Adrenal gland (tissue), 12 donors: ENCODE results near the gene RAB26. TPM values are rescaled to one million over a fixed set of nuclear protein-coding genes. Genes with fewer than 3 reads are reported as not detected.

Experiments used
- DNase-seq, 7 donors: peaks; one replicate each; pipeline ENCODE4 v3.0.0-alpha.2; 2019 to 2020
- H3K27ac ChIP-seq, 5 donors: fragments of 200-600 bp; sonication (generic) in 4 of 5; 1 replicate in 3 of 5; 2 replicates in 2 of 5; pipeline versions ENCODE4 v1.5.1 to v1.8.0; 2016 to 2020; ENCODE audit warnings: mild to moderate bottlenecking in 1 of 5
- H3K27me3 ChIP-seq: fragments of 200-600 bp; 2 replicates; pipeline ENCODE4 v1.8.0; 2021
- H3K36me3 ChIP-seq, 2 donors: fragments of 200-600 bp; replicated peaks in 1 of 2; 1 replicate in 1 of 2; 2 replicates in 1 of 2; pipeline versions ENCODE4 v1.5.1 to v1.8.0; 2018 to 2022
- H3K4me1 ChIP-seq, 2 donors: fragments of 200-600 bp; replicated peaks in 1 of 2; 1 replicate in 1 of 2; 2 replicates in 1 of 2; pipeline versions ENCODE4 v1.5.1 to v1.8.0; 2018 to 2021
- H3K4me3 ChIP-seq, 4 donors: fragments of 200-600 bp; sonication (generic) in 3 of 4; one replicate each; pipeline ENCODE4 v1.5.1; 2016 to 2018
- H3K9me3 ChIP-seq, 3 donors: fragments of 200-600 bp; sonication (generic) in 1 of 3; replicated peaks in 1 of 3; 1 replicate in 2 of 3; 2 replicates in 1 of 3; pipeline versions ENCODE4 v1.5.1 to v1.8.0; 2016 to 2021
- POLR2A ChIP-seq, 2 donors: fragments of 450-650 bp; IDR thresholded peaks; one replicate each; pipeline ENCODE4 v1.6.1; 2017; ENCODE audit warnings: antibody characterized with exemption in 2 of 2, mild to moderate bottlenecking in 2 of 2, moderate library complexity in 1 of 2
- WGBS, 4 donors: extraction: QIAGEN DNeasy Blood & Tissue Kit in 2 of 4; methylation state at CpG; one replicate each; pipeline versions ENCODE4 v1.1.5 to v1.1.7; 2013 to 2017; 5-methylcytosine and 5-hydroxymethylcytosine counted together
- intact Hi-C, 2 donors: fragments of 100-400 bp; cut with DNase I; formaldehyde crosslinking; loops; one replicate each; pipeline versions ENCODE4 v1.14.1 to v1.15.0; 2022 to 2023
- polyA plus RNA-seq, 3 donors: library from polyadenylated mRNA; stranded (reverse); fragments of 200-250 nt in 2 of 3; fragments of 350-450 nt in 1 of 3; fragmentation: Illumina TruSeq in 1 of 3; extraction: RNeasy Lipid Tissue Mini Kit (QIAGEN cat#74804) in 1 of 3; gene quantifications; one replicate each; pipeline ENCODE4 v1.2.3, GENCODE V29; 2013 to 2014
- total RNA-seq, 9 donors: library from RNA; depleted of rRNA in 4 of 9; stranded (reverse); fragments of >200 nt in 4 of 9; fragments of 120-200 nt in 1 of 9; fragmentation: NEBNext Ultra II Directional in 1 of 9; extraction: Animal tissue kit (Norgen Biotek cat#: 25700) in 1 of 9; gene quantifications; one replicate each; pipeline versions ENCODE4 v1.1.0 to v1.2.4, GENCODE V29; 2013 to 2023
- TF ChIP-seq, protein P1 (sequence below), 6 experiments: fragments of 450-650 bp in 4 of 6; fragments of 200-600 bp in 2 of 6; sonication (generic) in 1 of 6; IDR thresholded peaks; 1 replicate in 5 of 6; 2 replicates in 1 of 6; pipeline versions ENCODE4 v1.5.1 to v1.8.0; 2016 to 2021; ENCODE audit warnings: antibody characterized with exemption in 6 of 6, mild to moderate bottlenecking in 2 of 6, moderate library complexity in 1 of 6
- donor health status: healthy with polysubstance abuse.
- donor health status: Bipolar disorder and iron deficiency.
- donor health status: DM: yes; HTN: yes; CAD: no.
- donor health status: DM: no; HTN: no; CAD: no.
- donor health status: DM: no; HTN: no; CAD: no.
- donor health status: DM: yes; HTN: yes; CAD: no.

RAB26 gene
- total and polyA plus RNA-seq, 12 donors = 0.46 to 23.1 (median 1.8) TPM; not detected in 2

DNA sequence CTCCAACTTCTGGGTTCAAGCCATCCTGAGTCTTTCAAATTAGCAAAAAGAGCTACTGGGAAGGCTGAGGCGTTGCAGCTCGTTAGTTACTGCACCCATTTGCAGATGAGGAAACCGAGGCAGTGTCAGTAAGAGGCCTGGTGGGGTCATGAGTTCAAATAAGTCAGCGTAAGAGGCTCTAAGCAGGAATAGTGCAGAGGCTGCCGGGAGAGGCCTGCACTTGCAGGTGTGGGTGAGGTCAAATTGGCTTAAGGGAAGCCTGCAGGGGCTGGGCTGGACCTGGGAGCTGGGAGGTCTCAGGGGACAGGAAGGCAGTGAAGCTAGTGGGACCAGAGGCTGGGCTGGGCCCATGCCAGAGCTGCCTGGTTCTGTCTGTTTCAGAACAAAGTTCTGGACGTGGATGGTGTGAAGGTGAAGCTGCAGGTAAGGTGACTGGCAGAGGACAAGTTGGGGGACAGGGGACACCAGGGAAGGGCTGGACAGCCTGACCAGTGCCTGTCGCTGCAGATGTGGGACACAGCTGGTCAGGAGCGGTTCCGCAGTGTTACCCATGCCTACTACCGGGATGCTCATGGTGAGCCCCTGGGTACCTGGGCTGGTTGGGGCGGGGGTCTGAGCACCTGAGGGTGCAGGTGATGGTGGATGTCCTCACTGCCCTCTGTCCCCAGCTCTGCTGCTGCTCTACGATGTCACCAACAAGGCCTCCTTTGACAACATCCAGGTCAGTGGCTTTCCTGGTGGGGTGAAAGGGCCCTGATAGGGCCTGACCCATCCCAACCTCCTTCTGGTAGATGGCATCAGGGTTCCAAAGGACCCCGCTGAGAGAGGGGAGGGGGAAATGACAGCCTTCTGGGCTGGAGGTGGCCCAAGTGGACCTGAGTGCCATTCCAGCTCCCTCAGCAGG is 3.0 kb downstream of the RAB26 start:
- TF ChIP-seq POLR2A (IDR thresholded peaks at IDR 0.05) = no peak
- TF ChIP-seq, protein P1, sequence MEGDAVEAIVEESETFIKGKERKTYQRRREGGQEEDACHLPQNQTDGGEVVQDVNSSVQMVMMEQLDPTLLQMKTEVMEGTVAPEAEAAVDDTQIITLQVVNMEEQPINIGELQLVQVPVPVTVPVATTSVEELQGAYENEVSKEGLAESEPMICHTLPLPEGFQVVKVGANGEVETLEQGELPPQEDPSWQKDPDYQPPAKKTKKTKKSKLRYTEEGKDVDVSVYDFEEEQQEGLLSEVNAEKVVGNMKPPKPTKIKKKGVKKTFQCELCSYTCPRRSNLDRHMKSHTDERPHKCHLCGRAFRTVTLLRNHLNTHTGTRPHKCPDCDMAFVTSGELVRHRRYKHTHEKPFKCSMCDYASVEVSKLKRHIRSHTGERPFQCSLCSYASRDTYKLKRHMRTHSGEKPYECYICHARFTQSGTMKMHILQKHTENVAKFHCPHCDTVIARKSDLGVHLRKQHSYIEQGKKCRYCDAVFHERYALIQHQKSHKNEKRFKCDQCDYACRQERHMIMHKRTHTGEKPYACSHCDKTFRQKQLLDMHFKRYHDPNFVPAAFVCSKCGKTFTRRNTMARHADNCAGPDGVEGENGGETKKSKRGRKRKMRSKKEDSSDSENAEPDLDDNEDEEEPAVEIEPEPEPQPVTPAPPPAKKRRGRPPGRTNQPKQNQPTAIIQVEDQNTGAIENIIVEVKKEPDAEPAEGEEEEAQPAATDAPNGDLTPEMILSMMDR (IDR thresholded peaks at IDR 0.05) = no peak
- intact Hi-C loops = loop anchor here in 1 of 2 donors (5.0 kb wide), 1 partner anchor 144 kb away; the partner anchor contains the start of gene ZNF598
- Histone ChIP-seq H3K36me3 (no peaks in the 10 kb centered on the region), H3K27ac (no peak overlapping the region), H3K4me1 (peaks cover 29 to 53% of the 10 kb centered on the region in 2 donors), H3K4me3 (no peak overlapping the region), H3K9me3 (no peaks in the 10 kb centered on the region), H3K27me3 (no peaks in the 10 kb centered on the region)
- no peak for DNase-seq
- WGBS, 4 donors = 73 to 81% (median 78%) methylated on average over 13 of the region's 13 CpGs

DNA sequence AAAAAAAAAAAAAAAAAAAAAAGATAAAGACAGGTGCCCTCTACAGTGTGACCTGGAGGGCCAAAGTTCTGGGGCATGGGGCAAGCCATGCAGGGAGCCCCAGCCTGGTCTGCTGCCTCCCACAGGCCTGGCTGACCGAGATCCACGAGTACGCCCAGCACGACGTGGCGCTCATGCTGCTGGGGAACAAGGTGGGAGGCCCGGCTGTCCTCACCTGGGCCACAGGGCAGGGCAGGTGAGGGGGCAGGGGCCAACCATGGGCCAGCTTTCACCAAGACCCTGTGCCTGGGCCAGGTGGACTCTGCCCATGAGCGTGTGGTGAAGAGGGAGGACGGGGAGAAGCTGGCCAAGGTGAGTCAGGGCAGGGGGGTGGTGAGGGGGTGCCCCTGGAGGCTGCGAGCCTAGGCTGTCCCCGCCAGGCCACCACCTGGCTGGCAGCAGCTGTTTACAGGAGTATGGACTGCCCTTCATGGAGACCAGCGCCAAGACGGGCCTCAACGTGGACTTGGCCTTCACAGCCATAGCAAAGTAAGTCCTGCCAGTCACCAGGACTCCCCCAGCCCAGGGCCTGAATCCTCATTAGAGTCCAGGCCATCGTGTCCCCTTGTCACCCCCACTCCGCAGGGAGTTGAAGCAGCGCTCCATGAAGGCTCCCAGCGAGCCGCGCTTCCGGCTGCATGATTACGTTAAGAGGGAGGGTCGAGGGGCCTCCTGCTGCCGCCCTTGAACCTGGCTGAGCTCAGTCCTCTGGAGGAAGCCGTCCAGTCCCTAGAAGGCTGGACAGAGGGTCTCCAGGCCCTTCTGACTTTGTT is 4.5 kb downstream of the RAB26 start:
- Histone ChIP-seq H3K36me3 (no peaks in the 10 kb centered on the region), H3K9me3 (no peaks in the 10 kb centered on the region), H3K27ac (peak overlapping the region in 4 of 5 donors; percentile 27 to 85 (median 62)), H3K27me3 (no peaks in the 10 kb centered on the region), H3K4me3 (peak overlapping the region in 2 of 4 donors; percentile 10 to 69), H3K4me1 (peaks cover 38 to 66% of the 10 kb centered on the region in 2 donors)
- peak in 2 of 7 donors; percentile 49 to 74 for DNase-seq
- intact Hi-C loops = loop anchor here in 1 of 2 donors (5.0 kb wide), 1 partner anchor 146 kb away; the partner anchor contains the start of gene ZNF598
- TF ChIP-seq, protein P1 (IDR thresholded peaks at IDR 0.05) = no peak
- no peak for TF ChIP-seq POLR2A (IDR thresholded peaks at IDR 0.05)
- WGBS, 4 donors = 35 to 56% (median 43%) methylated on average over 7 to 25 of the region's 25 CpGs

DNA sequence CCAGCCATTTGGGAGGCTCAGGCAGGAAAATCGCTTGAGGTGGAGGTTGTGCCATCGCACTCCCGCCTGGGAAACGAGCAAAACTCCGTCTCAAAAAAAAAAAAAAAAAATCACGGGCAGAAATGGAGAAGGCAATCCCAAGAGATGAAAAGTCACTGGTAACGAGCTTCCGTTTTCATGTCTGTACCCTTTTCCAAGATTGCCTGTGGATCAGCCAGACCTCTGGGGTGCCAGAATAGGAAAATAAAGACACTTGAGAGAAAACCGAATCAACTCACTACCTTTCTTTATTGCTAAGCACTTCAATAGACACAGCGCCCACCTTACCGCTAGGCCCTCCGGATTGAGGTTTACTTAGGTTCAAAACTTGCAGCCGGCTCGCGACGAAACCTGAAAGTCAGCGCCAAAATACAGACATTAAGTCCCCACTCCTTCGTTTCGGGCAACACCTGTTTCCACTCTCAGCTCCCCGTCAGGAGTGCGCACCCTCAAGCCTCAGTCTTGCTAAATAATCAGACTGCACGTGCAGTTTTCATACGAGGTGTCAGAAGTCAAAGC is 6.2 kb downstream of the RAB26 start:
- no peak for TF ChIP-seq POLR2A (IDR thresholded peaks at IDR 0.05)
- TF ChIP-seq, protein P1 (IDR thresholded peaks at IDR 0.05) = no peak
- Histone ChIP-seq H3K27ac (peak overlapping the region in 4 of 5 donors; percentile 68 to 83 (median 75)), H3K36me3 (no peaks in the 10 kb centered on the region), H3K27me3 (no peaks in the 10 kb centered on the region), H3K9me3 (no peaks in the 10 kb centered on the region), H3K4me3 (peak overlapping the region in 3 of 4 donors; percentile 62 to 94 (median 69)), H3K4me1 (peaks cover 34 to 64% of the 10 kb centered on the region in 2 donors)
- intact Hi-C loops = loop anchor here in 1 of 2 donors (5.0 kb wide), 1 partner anchor 147 kb away; the partner anchor contains the start of gene ZNF598
- WGBS, 4 donors = 3 to 4% (median 4%) methylated on average over 21 to 23 of the region's 23 CpGs
- DNase-seq = no peak
